ENCODE data around the gene COL13A1.

COL13A1 gene

DNA sequence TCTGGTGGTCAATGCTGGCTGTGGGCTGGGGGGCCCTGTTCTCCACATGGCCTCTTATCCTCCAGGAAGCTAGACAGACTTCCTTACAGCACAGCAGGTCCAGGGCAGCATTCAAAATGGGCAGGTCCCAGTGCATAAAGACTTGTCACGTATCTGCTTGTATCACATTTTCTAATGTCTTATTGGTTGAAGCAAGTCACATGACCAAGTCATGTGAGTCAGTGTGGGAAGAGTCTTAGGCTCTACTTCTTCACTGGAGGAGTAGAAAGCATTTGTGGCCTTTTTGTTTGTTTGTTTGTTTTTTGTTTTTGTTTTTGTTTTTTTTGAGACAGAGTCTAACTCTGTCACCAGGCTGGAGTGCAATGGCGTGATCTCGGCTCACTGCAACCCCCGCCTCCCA is 104.7 kb downstream of the COL13A1 start:
- no peak for DNase-seq (ENCODE audit: low read depth)

GRCh38 chr10:69907517-69907916 is 105.8 kb downstream of the COL13A1 start:
- no peak for DNase-seq (ENCODE audit: low read depth)

- DNase-seq (ENCODE audit: low read depth) = no peak
Observed at GRCh38 chr10:69908124-69908523, 106.4 kb downstream of the COL13A1 start.

DNA sequence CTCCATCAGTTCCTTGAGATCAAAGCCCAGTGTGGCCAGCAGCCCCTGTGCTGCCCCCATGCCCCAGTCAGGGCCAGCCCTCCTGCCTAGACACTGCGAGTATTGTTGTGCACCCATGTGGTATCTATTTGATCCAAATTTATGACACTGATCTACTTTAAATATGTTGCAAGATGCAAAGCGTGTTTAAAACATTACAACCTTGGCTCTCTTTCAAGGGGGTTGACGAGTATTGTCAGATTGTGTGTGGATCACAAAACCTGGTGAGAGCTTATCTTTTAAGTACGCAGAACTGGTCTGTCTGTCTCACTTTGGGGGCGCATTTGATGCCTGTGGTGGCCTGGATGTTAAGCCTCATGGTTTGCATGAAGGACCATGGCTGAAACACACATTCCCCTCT is 108.9 kb downstream of the COL13A1 start:
- no peak for DNase-seq (ENCODE audit: low read depth)

GRCh38 chr10:69911613-69912528 is 110.2 kb downstream of the COL13A1 start:
- no peak for DNase-seq (ENCODE audit: low read depth)

GRCh38 chr10:69912589-69912988 is 110.9 kb downstream of the COL13A1 start:
- no peak for DNase-seq (ENCODE audit: low read depth)

- no peak for DNase-seq (ENCODE audit: low read depth)
Observed at GRCh38 chr10:69913606-69914382, 112.1 kb downstream of the COL13A1 start.

- no peak for DNase-seq (ENCODE audit: low read depth)
Observed at GRCh38 chr10:69914398-69915214, 112.9 kb downstream of the COL13A1 start.

GRCh38 chr10:69915215-69915560 is 113.5 kb downstream of the COL13A1 start:
- no peak for DNase-seq (ENCODE audit: low read depth)

- no peak for DNase-seq (ENCODE audit: low read depth)
Observed at GRCh38 chr10:69916118-69916517, 114.4 kb downstream of the COL13A1 start.

GRCh38 chr10:69918036-69918435 is 116.3 kb downstream of the COL13A1 start:
- no peak for DNase-seq (ENCODE audit: low read depth)

DNA sequence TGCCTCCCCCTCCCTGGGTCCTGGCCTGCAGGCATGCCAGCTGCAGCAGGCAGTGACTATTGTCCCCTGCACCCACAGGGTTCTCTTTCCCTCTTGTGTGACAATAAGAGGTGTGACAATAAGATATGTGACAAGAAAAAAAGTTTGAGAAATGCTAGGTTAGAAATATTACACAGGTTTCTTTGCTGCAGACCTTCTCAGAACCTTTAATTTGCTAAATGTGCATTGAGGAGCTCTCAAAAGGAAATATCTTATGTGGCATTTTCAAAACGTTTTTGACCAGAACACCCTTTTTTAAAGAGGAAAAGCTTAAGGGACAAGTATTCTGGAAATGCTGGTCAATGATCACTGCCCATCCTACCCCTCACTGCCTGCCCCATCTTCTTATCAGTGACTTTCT is 117.5 kb downstream of the COL13A1 start:
- no peak for DNase-seq (ENCODE audit: low read depth)

- no peak for DNase-seq (ENCODE audit: low read depth)
Observed at GRCh38 chr10:69925111-69925510, 123.4 kb downstream of the COL13A1 start.

- DNase-seq (ENCODE audit: low read depth) = no peak
Observed at GRCh38 chr10:69928339-69928738, 126.6 kb downstream of the COL13A1 start.

- no peak for DNase-seq (ENCODE audit: low read depth)
Observed at GRCh38 chr10:69929575-69929974, 127.9 kb downstream of the COL13A1 start.

GRCh38 chr10:69934768-69935167 is 133.1 kb downstream of the COL13A1 start:
- no peak for DNase-seq (ENCODE audit: low read depth)

DNA sequence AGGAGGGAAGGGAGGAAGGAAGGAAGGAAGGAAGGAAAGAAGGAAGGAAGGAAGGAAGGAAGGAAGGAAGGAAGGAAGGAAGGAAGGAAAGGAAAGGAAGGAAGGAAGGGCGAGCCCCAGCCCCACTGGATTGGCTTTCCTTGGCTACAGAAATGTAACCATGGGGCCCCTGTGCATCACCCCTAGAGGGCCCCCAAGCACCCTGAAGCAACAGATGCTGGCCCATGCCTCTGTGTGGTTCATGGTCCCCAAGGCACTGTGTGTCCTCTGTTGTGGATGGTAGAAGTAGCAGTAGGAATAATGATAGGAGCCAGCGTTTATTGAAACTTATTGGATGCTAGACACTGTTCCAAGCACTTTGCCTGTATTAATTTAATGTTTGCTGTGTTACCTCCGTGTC is 134.4 kb downstream of the COL13A1 start:
- no peak for DNase-seq (ENCODE audit: low read depth)

DNA sequence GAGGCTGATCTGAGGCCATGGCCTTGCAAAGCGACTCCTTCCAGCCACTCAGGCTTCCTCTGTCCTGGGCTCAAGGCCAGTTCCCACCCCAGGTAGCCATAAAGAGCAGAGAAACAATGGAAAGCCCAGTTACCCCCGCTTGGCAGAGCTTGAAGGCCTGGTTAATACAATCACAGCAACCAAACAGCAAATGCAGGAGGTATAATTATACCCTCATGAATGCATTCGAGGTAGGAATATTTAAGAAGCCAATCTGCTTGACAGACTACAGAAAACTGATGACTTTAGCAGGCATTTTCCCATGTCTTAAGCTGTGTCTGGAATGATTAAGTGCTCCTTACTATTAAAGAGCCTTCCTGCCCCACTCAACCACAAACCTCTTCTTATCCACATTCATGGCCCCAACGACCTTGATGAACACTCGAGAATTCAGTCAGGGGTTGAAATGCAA is 136.9 kb downstream of the COL13A1 start:
- no peak for DNase-seq (ENCODE audit: low read depth)

DNA sequence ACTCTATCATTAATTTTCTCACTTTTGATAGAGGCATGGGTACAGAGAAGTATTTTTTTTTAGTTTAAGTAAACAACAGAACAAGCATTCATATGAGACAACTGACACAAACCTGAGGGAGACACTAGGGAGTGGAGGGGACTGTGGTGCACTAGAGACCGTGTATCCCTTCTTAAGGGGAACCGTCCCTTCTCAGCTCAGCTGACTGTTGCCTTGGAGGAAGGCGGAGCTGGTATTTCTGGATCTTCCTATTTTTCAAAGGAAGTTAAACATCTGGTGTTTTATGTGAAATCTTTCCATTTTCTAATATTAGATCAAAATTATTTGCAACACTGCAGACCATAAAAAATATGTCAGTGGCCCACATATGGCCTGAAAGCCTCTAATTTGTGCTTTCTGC is 137.4 kb downstream of the COL13A1 start:
- DNase-seq (ENCODE audit: low read depth) = no peak

GRCh38 chr10:69939481-69939880 is 137.8 kb downstream of the COL13A1 start:
- DNase-seq (ENCODE audit: low read depth) = no peak

DNA sequence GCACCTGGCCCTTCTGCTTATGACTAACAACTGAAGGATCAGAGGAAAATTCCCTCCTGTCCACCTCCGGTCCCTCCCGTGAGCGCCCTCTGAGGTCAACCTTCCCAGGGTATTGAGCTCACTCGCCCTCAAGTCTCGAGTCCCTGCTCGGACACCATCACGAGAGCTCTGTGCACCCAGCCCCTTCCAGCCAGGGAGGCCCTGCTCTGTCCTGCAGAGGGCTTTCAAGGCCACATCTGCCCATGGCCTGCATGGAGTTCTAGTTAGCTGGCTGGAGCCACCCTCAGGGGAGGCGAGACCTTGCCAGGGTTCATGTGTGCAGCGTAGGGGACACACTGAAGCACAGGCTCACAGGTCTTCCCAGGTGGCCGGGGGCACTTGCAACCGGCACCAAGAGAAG is 140.0 kb downstream of the COL13A1 start:
- no peak for DNase-seq (ENCODE audit: low read depth)

DNA sequence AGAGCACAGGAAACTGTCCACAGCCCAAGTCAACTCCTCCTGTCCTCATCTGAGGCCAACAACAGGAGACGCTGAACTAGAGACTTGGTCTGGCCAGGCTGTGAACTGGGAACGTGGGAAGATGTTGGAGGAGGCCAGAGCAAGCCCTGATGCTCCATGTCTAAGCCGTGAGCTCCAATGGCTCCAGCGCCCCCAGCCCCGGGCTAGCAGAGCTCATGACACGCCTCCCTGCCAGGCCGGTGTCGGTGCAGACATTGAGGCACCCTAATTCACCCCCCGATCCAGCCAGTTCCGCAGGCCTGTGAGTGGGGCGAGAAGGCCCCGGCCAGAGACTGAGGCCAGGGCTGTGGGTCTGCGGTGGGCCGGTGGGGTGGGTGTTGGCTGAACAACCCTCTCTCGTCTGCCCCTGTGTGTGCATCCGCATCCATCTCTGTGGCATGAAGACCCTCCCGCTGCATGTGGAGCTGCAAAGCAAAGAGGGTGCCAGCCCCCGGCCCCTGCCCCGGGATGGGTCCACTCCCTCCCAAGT is 141.7 kb downstream of the COL13A1 start:
- no peak for DNase-seq (ENCODE audit: low read depth)
